Measurements from ENCODE around the gene FRMD3.

Gene FRMD3

GRCh38 chr9:83315649-83316048, 222.6 kb downstream of the FRMD3 start:
- no peaks in the 10 kb centered on the region for H3K27me3 Mint-ChIP-seq

DNA sequence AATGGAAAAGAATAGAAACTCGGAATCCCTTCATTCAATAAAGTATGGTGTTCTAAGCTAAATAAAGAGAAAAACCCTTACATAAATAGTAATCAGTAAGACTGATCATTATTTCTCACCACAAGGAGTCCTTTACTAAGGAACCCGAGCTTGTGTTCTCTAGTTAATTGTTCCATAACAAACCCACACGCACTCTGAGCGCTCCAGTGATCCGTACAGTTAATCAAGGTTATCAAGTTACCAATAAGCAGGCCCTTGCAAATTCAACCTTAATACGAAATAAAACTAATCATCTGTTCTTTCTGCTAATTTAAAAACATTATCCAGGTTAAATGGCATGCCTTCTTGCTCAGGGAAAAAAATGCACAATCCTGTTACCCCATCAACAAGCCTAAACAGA, 224.4 kb downstream of the FRMD3 start:
- DNase-seq, result no peak
- peaks cover 4% of the 10 kb centered on the region for H3K9me3 Mint-ChIP-seq
- ATAC-seq, result no peak
- no peak overlapping the region for H3K27ac Mint-ChIP-seq
- no peaks in the 10 kb centered on the region for H3K27me3 Mint-ChIP-seq
- no peaks in the 10 kb centered on the region for H3K36me3 Mint-ChIP-seq (ENCODE audit: low read depth)
- H3K4me1 Mint-ChIP-seq, result no peaks in the 10 kb centered on the region
- no peak overlapping the region for H3K4me3 Mint-ChIP-seq

More at GRCh38 chr9:83315649-83316048, 222.6 kb downstream of the FRMD3 start:
- H3K4me3 Mint-ChIP-seq, result no peak overlapping the region
- no peak for DNase-seq
- ATAC-seq, result no peak
- no peaks in the 10 kb centered on the region for H3K4me1 Mint-ChIP-seq
- peaks cover 6% of the 10 kb centered on the region for H3K9me3 Mint-ChIP-seq
- no peak overlapping the region for H3K27ac Mint-ChIP-seq
- no peaks in the 10 kb centered on the region for H3K36me3 Mint-ChIP-seq (ENCODE audit: low read depth)

DNA sequence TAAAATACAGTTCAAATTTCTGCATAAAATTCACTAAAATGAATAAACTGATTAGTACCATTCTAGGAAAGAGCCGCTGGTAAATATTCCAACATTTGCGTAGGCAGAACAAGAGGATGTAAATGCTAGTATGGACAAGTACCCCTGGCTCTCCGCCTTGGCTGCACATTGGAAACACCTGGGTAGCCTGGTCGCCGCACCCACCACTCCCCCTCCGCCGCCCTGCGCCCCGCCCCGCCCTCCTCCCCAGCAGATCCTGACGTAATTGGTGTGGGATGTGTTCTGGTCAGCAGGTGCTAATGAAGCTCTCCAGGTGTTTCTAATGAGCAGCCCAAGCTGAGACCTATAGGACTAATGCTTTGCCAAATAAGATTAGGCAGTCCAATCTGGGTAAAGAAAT, 225.7 kb downstream of the FRMD3 start:
- DNase-seq, result no peak
- H3K9me3 Mint-ChIP-seq, result peaks cover 4% of the 10 kb centered on the region
- H3K36me3 Mint-ChIP-seq (ENCODE audit: low read depth), result no peaks in the 10 kb centered on the region
- H3K27ac Mint-ChIP-seq, result no peak overlapping the region
- no peaks in the 10 kb centered on the region for H3K4me1 Mint-ChIP-seq
- no peak for ATAC-seq
- H3K27me3 Mint-ChIP-seq, result no peaks in the 10 kb centered on the region
- H3K4me3 Mint-ChIP-seq, result no peak overlapping the region

DNA sequence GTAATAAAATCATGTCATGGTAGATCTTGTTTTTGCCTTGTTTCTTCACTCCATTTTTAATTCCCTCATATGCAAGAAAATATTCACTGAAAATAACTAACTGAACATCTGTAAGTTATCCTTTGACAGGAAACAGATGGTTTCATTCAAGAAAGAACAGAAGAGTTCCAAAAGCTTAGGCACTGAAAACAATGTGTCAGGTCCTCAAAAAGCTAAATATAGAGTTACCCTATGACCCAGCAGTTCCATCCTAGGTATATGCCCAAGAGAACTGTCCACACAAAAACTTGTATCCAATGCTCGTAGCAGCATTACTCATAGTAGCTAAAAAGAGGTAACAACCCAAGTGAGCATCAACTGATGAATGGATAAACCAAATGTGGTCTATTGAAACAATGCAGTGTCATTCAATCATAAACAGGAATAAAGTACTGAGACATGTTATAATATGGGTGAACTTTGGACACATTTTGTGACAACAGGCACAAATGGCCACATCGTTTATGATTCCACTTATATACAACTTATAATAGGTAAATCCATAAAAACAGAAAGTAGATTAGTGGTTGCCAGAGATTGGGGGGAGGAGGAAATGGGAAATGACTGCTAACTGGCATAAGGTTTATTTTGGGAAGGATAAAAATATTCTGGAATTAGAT, 231.0 kb downstream of the FRMD3 start:
- H3K4me1 Mint-ChIP-seq, result no peaks in the 10 kb centered on the region
- no peaks in the 10 kb centered on the region for H3K27me3 Mint-ChIP-seq
- DNase-seq (no peak), ATAC-seq (no peak)
- H3K36me3 Mint-ChIP-seq (ENCODE audit: low read depth), result no peaks in the 10 kb centered on the region
- no peak overlapping the region for H3K4me3 Mint-ChIP-seq
- no peaks in the 10 kb centered on the region for H3K9me3 Mint-ChIP-seq
- no peak overlapping the region for H3K27ac Mint-ChIP-seq

GRCh38 chr9:83304686-83305085, 233.5 kb downstream of the FRMD3 start:
- H3K27ac Mint-ChIP-seq, result no peak overlapping the region
- DNase-seq, result no peak
- no peaks in the 10 kb centered on the region for H3K36me3 Mint-ChIP-seq (ENCODE audit: low read depth)
- no peak overlapping the region for H3K4me3 Mint-ChIP-seq
- no peak for ATAC-seq
- no peaks in the 10 kb centered on the region for H3K9me3 Mint-ChIP-seq
- H3K4me1 Mint-ChIP-seq, result no peaks in the 10 kb centered on the region
- no peaks in the 10 kb centered on the region for H3K27me3 Mint-ChIP-seq

GRCh38 chr9:83299571-83299970, 238.6 kb downstream of the FRMD3 start:
- H3K27ac Mint-ChIP-seq, result no peak overlapping the region
- H3K4me3 Mint-ChIP-seq, result no peak overlapping the region
- DNase-seq, result no peak
- H3K4me1 Mint-ChIP-seq, result no peaks in the 10 kb centered on the region
- ATAC-seq, result no peak
- H3K36me3 Mint-ChIP-seq (ENCODE audit: low read depth), result peaks cover 5% of the 10 kb centered on the region
- no peaks in the 10 kb centered on the region for H3K27me3 Mint-ChIP-seq
- H3K9me3 Mint-ChIP-seq, result no peaks in the 10 kb centered on the region

GRCh38 chr9:83299094-83299493, 239.1 kb downstream of the FRMD3 start:
- Mint-ChIP-seq H3K27ac (no peak overlapping the region), H3K4me1 (no peaks in the 10 kb centered on the region), H3K4me3 (no peak overlapping the region), H3K27me3 (no peaks in the 10 kb centered on the region), H3K9me3 (no peaks in the 10 kb centered on the region), H3K36me3 (ENCODE audit: low read depth) (peaks cover 5% of the 10 kb centered on the region)
- no peak for DNase-seq
- no peak for ATAC-seq

- Mint-ChIP-seq H3K9me3 (no peaks in the 10 kb centered on the region), H3K4me3 (no peak overlapping the region), H3K4me1 (no peaks in the 10 kb centered on the region), H3K27ac (no peak overlapping the region), H3K27me3 (no peaks in the 10 kb centered on the region), H3K36me3 (ENCODE audit: low read depth) (peaks cover 5% of the 10 kb centered on the region)
- DNase-seq (peak; percentile 2), ATAC-seq (no peak)
Observed at GRCh38 chr9:83296123-83296522, 242.1 kb downstream of the FRMD3 start.

- Mint-ChIP-seq H3K4me1 (no peaks in the 10 kb centered on the region), H3K36me3 (ENCODE audit: low read depth) (peaks cover 5% of the 10 kb centered on the region), H3K4me3 (no peak overlapping the region), H3K27me3 (no peaks in the 10 kb centered on the region), H3K27ac (no peak overlapping the region), H3K9me3 (no peaks in the 10 kb centered on the region)
- DNase-seq (no peak), ATAC-seq (no peak)
Observed at GRCh38 chr9:83294816-83295215, 243.4 kb downstream of the FRMD3 start.

GRCh38 chr9:83291196-83291595, 247.0 kb downstream of the FRMD3 start:
- no peaks in the 10 kb centered on the region for H3K36me3 Mint-ChIP-seq (ENCODE audit: low read depth)
- H3K4me3 Mint-ChIP-seq, result no peak overlapping the region
- no peaks in the 10 kb centered on the region for H3K27me3 Mint-ChIP-seq
- ATAC-seq (no peak), DNase-seq (no peak)
- H3K9me3 Mint-ChIP-seq, result no peaks in the 10 kb centered on the region
- no peak overlapping the region for H3K27ac Mint-ChIP-seq
- no peaks in the 10 kb centered on the region for H3K4me1 Mint-ChIP-seq

GRCh38 chr9:83290692-83291091, 247.5 kb downstream of the FRMD3 start:
- H3K4me3 Mint-ChIP-seq, result no peak overlapping the region
- no peaks in the 10 kb centered on the region for H3K4me1 Mint-ChIP-seq
- H3K27me3 Mint-ChIP-seq, result no peaks in the 10 kb centered on the region
- no peak overlapping the region for H3K27ac Mint-ChIP-seq
- H3K36me3 Mint-ChIP-seq (ENCODE audit: low read depth), result no peaks in the 10 kb centered on the region
- no peak for ATAC-seq
- no peaks in the 10 kb centered on the region for H3K9me3 Mint-ChIP-seq
- DNase-seq, result no peak

DNA sequence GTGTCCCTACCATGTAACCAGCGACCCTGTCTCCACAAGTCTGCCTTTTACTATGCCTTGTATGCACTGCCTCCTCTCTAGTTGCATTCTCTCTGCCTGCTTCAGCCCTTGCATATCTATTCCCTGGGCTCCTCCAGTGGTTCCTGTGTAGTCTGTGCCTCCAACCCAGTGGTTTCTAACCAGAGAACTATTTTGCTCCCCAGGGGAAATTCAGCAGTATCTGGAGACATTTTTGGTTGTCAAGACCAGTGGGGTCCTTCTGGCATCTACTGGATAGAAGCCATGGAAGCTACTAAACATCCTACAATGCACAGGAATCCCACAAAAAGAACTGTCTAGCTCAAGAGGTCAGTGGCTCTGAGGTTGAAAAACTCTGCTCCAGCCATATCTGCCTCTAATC, 251.2 kb downstream of the FRMD3 start:
- H3K4me3 Mint-ChIP-seq, result no peak overlapping the region
- DNase-seq (no peak), ATAC-seq (peak; percentile 15)
- H3K27ac Mint-ChIP-seq, result no peak overlapping the region
- H3K9me3 Mint-ChIP-seq, result no peaks in the 10 kb centered on the region
- no peaks in the 10 kb centered on the region for H3K36me3 Mint-ChIP-seq (ENCODE audit: low read depth)
- no peaks in the 10 kb centered on the region for H3K27me3 Mint-ChIP-seq
- no peaks in the 10 kb centered on the region for H3K4me1 Mint-ChIP-seq

DNA sequence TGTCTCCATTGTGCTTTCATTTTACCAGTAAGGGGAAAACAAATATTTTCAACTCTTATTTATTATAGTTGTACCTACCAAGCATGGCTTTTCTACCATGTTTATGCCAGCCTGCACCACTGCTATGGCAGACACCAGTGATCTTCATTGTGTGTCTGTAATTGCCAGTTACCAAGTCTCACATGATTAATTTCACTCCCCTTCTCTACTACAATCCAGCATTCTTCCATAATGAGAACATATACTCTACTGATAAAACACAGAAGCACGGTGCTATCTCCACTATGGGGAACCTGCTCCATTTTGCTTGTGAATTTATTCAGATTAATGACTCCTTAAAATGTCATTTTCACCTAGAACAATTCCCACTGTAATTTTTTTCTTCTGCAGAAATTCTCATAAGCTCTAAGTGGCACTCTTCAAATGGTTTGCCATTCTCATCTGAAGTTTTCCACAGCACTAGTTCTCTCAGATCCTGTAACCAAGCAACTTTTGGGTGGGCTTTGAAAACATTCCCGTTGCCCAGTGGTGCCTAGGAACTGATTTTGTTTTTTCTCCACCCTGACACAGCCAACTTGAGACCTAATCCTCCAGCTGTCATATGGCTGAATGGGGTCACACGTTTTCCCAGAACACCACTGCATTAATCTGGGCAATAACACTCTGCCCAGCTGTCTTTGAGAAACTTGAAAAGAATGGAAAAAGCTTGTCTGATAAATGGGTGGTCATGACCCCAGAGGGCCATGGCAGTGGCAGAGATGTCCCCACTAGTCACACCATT, 252.6 kb downstream of the FRMD3 start:
- no peak overlapping the region for H3K27ac Mint-ChIP-seq
- DNase-seq (no peak), ATAC-seq (no peak)
- H3K36me3 Mint-ChIP-seq (ENCODE audit: low read depth), result no peaks in the 10 kb centered on the region
- H3K4me3 Mint-ChIP-seq, result no peak overlapping the region
- H3K27me3 Mint-ChIP-seq, result no peaks in the 10 kb centered on the region
- no peaks in the 10 kb centered on the region for H3K9me3 Mint-ChIP-seq
- no peaks in the 10 kb centered on the region for H3K4me1 Mint-ChIP-seq

DNA sequence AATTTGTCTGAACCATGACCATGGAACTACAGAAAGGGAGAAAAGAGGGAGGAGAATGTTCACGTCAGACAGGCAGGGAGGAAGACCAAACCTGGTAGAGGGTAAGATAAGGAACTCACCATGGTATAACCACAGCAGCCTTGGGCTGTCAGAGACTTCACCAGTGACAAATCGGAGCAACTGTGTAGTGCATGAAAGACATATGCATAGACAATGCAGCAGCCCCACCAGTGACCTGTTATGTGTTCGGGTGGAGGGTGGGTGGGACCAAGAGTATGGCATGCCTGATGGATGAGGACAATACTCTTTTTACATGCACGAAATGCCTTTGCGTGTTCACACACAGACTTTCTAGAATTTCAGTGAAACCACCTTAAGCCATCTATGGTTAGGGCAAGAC, 253.5 kb downstream of the FRMD3 start:
- DNase-seq (no peak), ATAC-seq (no peak)
- H3K4me3 Mint-ChIP-seq, result no peak overlapping the region
- no peak overlapping the region for H3K27ac Mint-ChIP-seq
- no peaks in the 10 kb centered on the region for H3K27me3 Mint-ChIP-seq
- no peaks in the 10 kb centered on the region for H3K36me3 Mint-ChIP-seq (ENCODE audit: low read depth)
- H3K9me3 Mint-ChIP-seq, result peaks cover 1% of the 10 kb centered on the region
- H3K4me1 Mint-ChIP-seq, result no peaks in the 10 kb centered on the region

DNA sequence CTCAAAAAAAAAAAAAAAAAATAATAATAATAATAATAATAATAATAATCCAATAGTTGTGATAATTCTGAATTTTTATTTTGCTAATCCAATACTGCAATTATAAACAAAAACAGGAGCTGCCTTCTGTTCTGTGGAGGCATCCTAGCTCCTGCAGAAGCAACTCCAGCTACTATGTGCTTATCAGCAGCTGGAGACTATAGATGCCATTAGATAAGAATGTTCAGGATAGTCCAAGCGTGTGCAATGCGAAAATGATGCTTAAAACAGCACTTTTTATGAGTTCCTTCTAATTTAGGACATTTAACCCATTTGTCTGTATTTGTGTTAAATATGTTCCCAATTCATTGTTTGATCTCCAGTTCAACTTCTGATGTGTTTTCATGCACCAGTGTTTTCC, 254.7 kb downstream of the FRMD3 start:
- Mint-ChIP-seq H3K36me3 (ENCODE audit: low read depth) (peaks cover 3% of the 10 kb centered on the region), H3K27ac (no peak overlapping the region), H3K9me3 (peaks cover 6% of the 10 kb centered on the region), H3K4me1 (no peaks in the 10 kb centered on the region), H3K4me3 (no peak overlapping the region), H3K27me3 (no peaks in the 10 kb centered on the region)
- no peak for ATAC-seq
- no peak for DNase-seq

All from activated naive CD8-positive, alpha-beta T cell treated with anti-CD3 and anti-CD28 coated beads, Interleukin-2, amount 50 U/mL, for 24 hours (primary cell).